NOMO-1 (cell line): ENCODE measurements around the gene LIPK.

Experiments used
- DNase-seq, 2 experiments: peaks; one replicate each; lab custom pipeline; 2025; ENCODE audit not compliant: unreplicated experiment in 2 of 2; lab: John Stamatoyannopoulos, UW

LIPK gene

DNA sequence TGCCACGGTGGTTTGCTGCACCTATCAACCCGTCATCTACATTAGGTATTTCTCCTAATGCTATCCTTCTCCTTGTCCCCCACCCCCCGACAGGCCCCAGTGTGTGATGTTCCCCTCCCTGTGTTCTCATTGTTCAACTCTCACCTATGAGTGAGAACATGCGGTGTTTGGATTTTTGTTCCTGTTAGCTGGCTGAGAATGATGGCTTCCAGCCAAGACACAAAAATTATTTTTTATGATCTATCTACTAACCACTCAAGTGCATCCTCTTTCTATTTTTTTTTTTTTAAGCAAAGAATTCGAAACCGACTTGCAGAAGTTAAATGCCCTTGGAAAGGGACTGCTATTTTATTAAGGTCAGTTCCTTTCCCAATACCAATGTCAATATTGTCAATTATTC is 3.3 kb downstream of the LIPK start:
- peak; percentile 18 to 75 for DNase-seq

- DNase-seq, result no peak
Observed at GRCh38 chr10:88715517-88715916, 9.5 kb downstream of the LIPK start.

- DNase-seq, result no peak
Observed at GRCh38 chr10:88721392-88721791, 15.3 kb downstream of the LIPK start.

DNA sequence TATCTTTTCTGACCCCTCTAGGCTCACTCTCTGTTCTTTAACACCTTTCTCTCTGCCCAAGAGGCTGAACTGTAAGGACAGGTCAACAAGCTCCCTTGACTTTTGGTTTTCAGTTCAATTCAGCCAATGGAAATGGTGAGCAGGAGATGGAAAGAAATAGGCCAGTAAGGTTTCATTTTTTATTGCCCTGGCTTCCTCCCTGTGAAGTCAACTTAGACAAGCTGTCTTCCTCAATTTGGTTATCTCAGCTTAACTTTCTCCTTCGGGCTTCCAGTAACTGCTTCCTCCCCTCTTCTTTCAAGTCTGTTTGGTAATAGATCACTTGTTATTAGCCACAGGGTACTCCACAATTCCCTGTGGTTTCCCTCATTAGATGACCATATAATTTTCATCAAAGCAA is 19.7 kb downstream of the LIPK start:
- DNase-seq, result peak; percentile 39 to 70

- DNase-seq, result peak; percentile 6 to 29
Observed at GRCh38 chr10:88728107-88728763, 22.2 kb downstream of the LIPK start.

DNA sequence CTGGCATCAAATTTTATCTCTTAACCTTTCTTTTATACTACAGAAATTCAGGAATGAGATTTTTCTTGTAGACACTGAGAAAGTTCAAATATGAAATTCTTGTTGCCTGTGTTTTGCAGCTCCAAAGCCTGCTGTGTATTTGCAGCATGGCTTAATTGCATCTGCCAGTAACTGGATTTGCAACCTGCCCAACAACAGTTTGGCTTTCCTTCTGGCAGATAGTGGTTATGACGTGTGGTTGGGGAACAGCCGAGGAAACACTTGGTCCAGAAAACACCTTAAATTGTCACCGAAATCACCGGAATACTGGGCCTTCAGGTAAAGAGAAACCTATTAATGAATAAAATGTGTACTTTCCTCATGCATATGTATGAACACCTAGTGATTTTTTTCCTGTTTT is 24.8 kb downstream of the LIPK start:
- DNase-seq, result no peak

- peak; percentile 28 to 38 for DNase-seq
Observed at GRCh38 chr10:88731296-88731695, 25.2 kb downstream of the LIPK start.

- no peak for DNase-seq
Observed at GRCh38 chr10:88733215-88733614, 27.2 kb downstream of the LIPK start.

DNA sequence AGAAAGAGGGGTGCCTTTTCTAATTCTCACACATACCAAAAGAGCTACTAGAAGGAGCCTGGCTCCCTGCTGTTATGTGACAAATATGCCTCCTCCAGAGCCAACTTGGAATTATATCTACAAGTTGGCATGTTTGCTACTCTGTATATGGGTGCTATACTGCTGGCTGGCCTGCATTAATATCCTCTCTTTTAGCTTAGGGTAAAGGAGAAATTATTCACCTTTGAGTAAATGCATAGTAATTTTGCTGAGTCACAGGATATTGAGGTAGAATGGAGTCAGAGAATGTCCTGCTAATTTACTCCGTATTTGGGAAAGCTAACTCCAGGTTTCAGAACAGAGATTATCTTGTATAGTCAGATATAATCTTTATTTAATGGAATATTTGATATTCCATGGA is 29.6 kb downstream of the LIPK start:
- DNase-seq, result no peak

DNA sequence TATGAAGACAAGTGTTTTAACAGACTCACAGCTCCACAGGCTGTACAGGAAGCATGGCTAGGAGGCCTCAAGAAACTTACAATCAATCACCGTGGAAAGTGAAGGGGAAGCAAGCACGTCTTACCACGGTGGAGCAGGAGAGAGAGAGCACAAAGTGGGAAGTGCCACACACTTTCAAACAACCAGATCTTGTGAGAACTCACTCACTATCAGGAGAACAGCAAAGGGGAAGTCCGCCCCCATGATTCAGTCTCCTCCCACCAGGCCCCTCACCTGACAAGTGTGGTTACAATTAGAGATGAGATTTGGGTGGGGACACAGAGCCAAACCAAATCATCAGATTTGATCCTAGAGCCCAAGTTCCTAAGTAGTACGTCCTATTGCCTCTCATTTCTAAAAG is 35.9 kb downstream of the LIPK start:
- DNase-seq, result peak in 1 of 2 experiments; percentile 4

DNA sequence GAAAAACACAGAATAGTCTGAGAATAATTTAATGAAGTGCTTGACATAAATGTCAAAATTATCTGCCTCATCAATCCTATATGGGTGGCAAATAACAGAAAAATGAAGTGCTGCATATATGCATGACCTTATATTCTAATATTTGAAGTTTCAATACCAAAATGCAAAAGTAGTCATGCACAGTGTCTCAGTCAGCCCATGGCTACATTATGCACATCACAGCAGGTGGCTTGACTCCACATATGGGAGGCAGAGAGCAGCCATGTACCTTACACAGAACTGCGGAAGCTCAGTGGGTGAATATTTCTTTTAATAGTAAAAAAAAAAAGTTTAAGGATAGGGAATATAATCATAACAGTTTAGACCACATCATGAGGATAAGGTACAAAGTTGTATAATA is 36.4 kb downstream of the LIPK start:
- no peak for DNase-seq

GRCh38 chr10:88744002-88744401 is 38.0 kb downstream of the LIPK start:
- no peak for DNase-seq

DNA sequence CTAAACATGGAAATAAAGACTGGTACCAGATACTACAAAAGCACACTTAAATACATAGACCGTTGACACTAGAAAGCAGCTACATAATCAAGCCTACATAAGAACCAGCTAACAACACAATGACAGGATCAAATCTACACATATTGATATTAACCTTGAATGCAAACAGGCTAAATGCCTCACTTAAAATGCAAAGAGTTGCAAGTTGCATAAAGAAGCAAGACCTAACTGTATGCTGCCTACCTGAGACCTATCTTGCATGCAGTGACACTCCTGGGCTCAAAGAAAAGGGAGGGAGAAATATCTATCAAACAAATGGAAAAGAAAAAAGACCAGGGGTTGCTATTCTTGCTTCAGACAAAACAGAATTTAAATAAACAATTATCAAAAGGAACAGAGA is 39.6 kb downstream of the LIPK start:
- no peak for DNase-seq

GRCh38 chr10:88754287-88754686 is 48.2 kb downstream of the LIPK start:
- no peak for DNase-seq

DNA sequence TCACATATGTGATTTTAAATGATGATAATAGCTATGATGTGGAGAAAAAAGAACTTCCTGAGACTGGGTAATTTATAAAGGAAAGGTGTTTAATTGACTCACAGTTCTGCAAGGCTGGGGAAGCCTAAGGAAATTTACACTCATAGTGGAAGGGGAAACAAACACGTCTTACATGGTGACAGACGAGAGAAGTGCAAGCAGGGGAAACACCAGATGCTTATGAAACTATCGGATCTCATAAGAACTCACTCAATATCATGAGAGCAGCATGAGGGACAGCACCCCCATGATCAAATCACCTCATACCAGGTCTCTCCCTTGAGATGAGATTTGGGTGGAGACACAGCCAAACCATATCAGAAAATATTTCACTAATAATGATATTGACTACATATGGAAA is 49.7 kb downstream of the LIPK start:
- DNase-seq, result no peak

DNA sequence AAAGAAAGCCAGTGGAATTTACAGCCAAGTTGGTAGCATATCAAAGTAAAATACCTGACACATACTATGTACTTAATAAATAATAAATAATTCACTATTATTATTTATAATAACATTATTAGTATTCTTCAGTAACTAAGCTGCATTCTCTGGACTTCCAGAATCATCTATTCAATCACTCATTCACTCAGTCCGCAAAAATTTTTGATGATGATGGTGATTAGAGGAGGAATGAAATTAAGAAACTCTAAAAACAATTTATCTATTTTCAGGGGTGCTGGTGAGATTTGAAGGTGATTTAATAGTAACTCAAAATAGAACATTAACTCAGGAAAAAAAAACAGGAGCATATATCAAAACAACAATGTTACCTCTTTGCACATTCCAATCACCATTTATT is 50.6 kb downstream of the LIPK start:
- DNase-seq, result no peak

DNA sequence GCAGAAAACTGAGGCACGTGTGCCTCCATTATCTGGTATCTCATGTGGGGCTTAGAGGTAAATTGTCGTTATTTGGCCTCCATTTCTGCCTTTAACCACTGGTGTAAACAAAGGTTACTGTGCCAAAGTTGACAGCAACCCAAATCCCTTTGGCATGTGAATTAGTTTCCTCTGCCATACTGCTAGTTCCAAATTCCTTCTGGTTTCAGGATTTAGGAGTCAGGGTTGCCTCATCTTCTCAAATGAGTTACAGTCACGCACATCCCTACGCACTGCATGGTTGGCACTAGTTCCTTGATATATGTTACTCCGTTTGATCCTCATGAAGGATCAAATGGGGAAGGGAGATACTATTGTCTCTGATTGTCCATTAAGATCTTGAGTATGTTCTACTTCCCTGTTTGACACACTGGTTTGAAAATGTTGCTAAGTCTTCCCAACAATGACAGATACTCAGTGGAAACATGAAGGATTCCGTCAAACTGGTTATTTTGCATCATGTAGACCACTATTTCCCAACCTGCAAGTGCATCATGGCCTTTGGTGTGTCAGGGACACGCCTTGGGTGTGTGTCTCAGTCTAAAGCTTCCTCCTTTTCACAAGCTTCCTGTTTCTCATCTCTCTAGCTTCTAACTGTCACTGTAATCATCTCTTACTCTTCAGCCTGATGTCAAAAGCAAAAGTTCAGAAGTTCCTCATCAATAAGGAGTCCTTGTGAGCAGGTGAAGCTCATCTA is 53.5 kb downstream of the LIPK start, which contains the start of gene LIPN:
LIPN (plus strand) TSS at position 655 of the 736 bp plus-strand sequence. CDS start 1,386 bp downstream, outside the sequence.
- DNase-seq, result peak; percentile 81 to 97

- no peak for DNase-seq
Observed at GRCh38 chr10:88762906-88763305, 56.9 kb downstream of the LIPK start.

GRCh38 chr10:88763441-88763840 is 57.4 kb downstream of the LIPK start:
- no peak for DNase-seq

DNA sequence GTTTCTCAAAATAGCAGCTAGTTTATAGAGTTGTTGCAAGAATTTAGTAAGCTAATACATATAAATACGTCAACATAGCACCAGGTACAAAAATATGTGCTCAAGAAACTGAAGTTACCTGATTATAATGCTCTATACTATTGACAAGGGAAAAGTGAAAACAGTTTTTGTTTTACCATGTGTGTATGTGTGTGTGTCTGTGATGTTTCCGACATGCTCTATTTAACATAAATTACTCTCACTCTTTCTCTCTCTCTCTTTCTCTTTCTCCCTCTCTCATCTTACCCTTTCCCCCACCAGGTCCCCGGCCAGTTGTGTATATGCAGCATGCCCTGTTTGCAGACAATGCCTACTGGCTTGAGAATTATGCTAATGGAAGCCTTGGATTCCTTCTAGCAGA is 58.1 kb downstream of the LIPK start:
- DNase-seq, result no peak

GRCh38 chr10:88765816-88766215 is 59.8 kb downstream of the LIPK start:
- DNase-seq, result peak in 1 of 2 experiments; percentile 7

GRCh38 chr10:88769384-88769783 is 63.3 kb downstream of the LIPK start:
- DNase-seq, result no peak
